ENCODE measurements around the gene TBC1D9B.
"Not testable (repeated sequence)": the region's sequence is repeated elsewhere in the genome, so short reads cannot be mapped to it uniquely, and the experiment has no call there.

- not testable (repeated sequence) for TF ChIP-seq EZH2 (IDR thresholded peaks at IDR 0.05; ENCODE audit: borderline replicate concordance, low read depth, low read length, severe bottlenecking); CTCF (IDR thresholded peaks at IDR 0.05; ENCODE audit: borderline replicate concordance, extremely low read depth, low read length, poor library complexity, severe bottlenecking)
Measured at GRCh38 chr5:179871533-179871932, 36.2 kb downstream of the TBC1D9B start.
